ENCODE data around the gene RSPH1.

DNA sequence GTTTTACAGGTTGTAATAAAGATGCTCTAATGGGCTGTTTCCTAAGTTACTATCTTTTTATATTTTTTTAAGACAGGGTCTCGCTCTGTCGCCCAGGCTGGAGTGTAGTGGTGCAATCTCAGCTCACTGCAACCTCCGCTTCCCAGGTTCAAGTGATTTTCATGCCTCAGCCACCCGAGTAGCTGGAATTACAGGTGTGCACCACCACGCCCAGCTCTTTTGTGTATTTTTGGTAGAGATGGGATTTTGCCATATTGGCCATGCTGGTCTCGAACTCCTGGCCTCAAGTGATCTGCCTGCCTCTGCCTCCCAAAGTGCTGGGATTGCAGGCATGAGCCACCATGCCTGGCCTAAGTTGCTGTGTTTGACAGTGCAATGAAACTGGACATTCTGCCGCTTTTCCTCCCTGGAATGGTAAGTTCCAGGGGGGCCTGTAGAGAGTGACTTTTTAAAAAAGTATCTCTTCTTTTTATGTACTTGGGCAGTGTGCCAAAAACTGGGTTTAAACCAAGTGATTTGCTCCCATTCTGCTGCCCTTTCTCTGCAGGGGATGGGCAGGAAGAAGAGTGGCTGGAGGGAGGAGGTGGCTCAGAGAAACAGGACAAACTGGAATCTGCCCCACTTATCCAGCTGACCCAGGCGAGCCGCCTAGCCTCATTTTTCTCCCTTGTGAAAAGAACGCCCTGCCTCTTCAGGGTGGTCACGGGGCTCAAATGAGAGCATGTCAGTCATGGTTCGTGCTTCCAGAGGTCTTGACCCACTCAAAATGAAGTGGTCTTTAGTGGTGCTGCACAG, 19.9 kb upstream of the RSPH1 start:
- TF ChIP-seq, protein P1, sequence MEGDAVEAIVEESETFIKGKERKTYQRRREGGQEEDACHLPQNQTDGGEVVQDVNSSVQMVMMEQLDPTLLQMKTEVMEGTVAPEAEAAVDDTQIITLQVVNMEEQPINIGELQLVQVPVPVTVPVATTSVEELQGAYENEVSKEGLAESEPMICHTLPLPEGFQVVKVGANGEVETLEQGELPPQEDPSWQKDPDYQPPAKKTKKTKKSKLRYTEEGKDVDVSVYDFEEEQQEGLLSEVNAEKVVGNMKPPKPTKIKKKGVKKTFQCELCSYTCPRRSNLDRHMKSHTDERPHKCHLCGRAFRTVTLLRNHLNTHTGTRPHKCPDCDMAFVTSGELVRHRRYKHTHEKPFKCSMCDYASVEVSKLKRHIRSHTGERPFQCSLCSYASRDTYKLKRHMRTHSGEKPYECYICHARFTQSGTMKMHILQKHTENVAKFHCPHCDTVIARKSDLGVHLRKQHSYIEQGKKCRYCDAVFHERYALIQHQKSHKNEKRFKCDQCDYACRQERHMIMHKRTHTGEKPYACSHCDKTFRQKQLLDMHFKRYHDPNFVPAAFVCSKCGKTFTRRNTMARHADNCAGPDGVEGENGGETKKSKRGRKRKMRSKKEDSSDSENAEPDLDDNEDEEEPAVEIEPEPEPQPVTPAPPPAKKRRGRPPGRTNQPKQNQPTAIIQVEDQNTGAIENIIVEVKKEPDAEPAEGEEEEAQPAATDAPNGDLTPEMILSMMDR (conservative IDR thresholded peaks at IDR 0.05 in 1 of 2, IDR thresholded peaks at IDR 0.05 in 1 of 2; ENCODE audit: extremely low read depth in 1 of 2, insufficient read depth in 1 of 2, low read depth in 1 of 2, low read length in 2 of 2), result no peak
- no peak for TF ChIP-seq EZH2 (IDR thresholded peaks at IDR 0.05; ENCODE audit: borderline replicate concordance, low read length)
